ENCODE measurements around the gene ZNF521. TPM values are rescaled to one million over a fixed set of nuclear protein-coding genes. Genes with fewer than 3 reads are reported as not detected.

The ZNF521 gene
- total and polyA plus RNA-seq, 10 of the 15 experiments (the other 5 are each of a cell fraction or from before 2014, with no cell fraction given), result 0.02 to 0.05 (median 0.04) TPM; not detected in 6

DNA sequence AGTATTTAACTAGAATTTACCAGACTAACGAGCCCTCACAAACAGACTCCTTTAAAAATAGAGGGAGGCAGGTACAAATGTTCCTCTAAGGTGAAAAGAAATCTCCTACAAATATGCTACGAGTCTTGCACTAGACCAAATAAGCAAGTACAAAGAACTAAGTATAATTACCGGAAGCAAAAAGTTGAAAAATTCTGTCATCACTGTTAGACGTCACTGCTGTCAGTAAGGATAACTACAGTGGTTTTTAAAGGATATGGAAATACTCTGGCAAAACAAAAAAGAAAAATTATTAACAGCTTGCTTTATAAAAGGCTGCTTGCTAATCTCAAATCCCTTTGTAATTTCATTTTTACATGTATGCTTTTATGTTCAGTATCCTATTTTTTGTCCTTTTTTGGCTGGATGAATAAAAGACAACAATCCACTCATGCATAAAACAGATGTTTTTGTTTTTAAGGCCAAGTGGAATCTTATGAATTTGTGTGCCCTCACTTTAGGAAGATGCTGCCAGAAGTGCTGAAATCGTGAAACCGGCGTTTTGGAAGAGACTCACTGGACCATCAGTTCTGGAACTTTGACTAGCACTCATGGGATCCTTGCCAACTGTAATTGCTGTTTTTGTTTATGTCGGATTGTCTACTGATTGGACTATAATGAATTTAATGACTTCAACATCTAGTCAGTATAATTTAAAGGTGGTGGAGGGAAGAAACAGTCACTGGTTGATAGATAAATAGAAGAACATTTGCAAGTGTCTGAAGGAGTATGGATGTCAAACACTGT, 6.7 kb downstream of the ZNF521 start:
- RAD21 ChIA-PET (ENCODE audit: unreplicated experiment), result no interaction called here
- H3K9ac ChIP-seq (ENCODE audit: control insufficient read depth, insufficient read depth, low read length), result no peak overlapping the region
- no peak for ATAC-seq
- H3K4me1 ChIP-seq (ENCODE audit: control insufficient read depth, insufficient read depth, low read length), result no peaks in the 10 kb centered on the region
- FAIRE-seq, result no peak
- WGBS (ENCODE audit: insufficient coverage, insufficient replicate concordance, low lambda C conversion rate, missing lambda C conversion rate), result 36% methylated on average over 8 of the region's 8 CpGs
- H3K36me3 ChIP-seq (ENCODE audit: control insufficient read depth in 2 of 2, insufficient read depth in 2 of 2, low read length in 1 of 2), result no peaks in the 10 kb centered on the region
- no TSS peak for BruUV-seq (replicated peaks)
- H3K27me3 ChIP-seq (replicated peaks in 1 of 2; ENCODE audit: control insufficient read depth in 2 of 2, insufficient read depth in 2 of 2, low read length in 1 of 2), result peaks cover 3 to 10% of the 10 kb centered on the region in 2 experiments; a peak in 3 of 4 replicates
- H3K9me3 ChIP-seq (replicated peaks; ENCODE audit: control insufficient read depth, insufficient read depth, low read length), result no peaks in the 10 kb centered on the region
- in situ Hi-C loops (cut with MboI), result no loop called here
- TF ChIP-seq SPI1 (IDR thresholded peaks at IDR 0.05; ENCODE audit: borderline replicate concordance, insufficient read depth, low read depth, low read length) (no peak), CEBPB (IDR thresholded peaks at IDR 0.05; ENCODE audit: borderline replicate concordance in 1 of 2, low read depth in 2 of 2, low read length in 2 of 2) (no peak), HDGF (IDR thresholded peaks at IDR 0.05) (no peak), ATF7 (IDR thresholded peaks at IDR 0.05; ENCODE audit: low read depth) (no peak), SMARCA5 (IDR thresholded peaks at IDR 0.05) (no peak), SUZ12 (IDR thresholded peaks at IDR 0.05; ENCODE audit: unreplicated experiment) (no peak), BRCA1 (IDR thresholded peaks at IDR 0.05; ENCODE audit: low read depth, low read length) (no peak), ASH2L (IDR thresholded peaks at IDR 0.05; ENCODE audit: borderline replicate concordance, low read depth) (no peak)
- SMC1A ChIA-PET (ENCODE audit: uncharacterized antibody, unreplicated experiment), result no interaction called here
- H3K4me3 ChIP-seq, result no peak overlapping the region
- H2AFZ ChIP-seq (ENCODE audit: control insufficient read depth, low read depth, low read length), result no peak overlapping the region
- no peak overlapping the region for H3K27ac ChIP-seq (ENCODE audit: control insufficient read depth, insufficient read depth)
- no peak overlapping the region for H3K4me2 ChIP-seq (ENCODE audit: control insufficient read depth, insufficient read depth)
- intact Hi-C loops (cut with micrococcal nuclease; ENCODE audit: unreplicated experiment), result no loop called here
- CTCF ChIA-PET, result interaction anchor here (1.4 kb wide), 1 partner anchor 9 kb away, joined by 5 read pairs; no protein-coding TSS in a partner anchor
- POLR2A ChIA-PET, result no interaction called here
- no peaks in the 10 kb centered on the region for H4K20me1 ChIP-seq (ENCODE audit: control insufficient read depth, insufficient read depth)
- no peak for DNase-seq (ENCODE audit: low read depth, low spot score)
- no peaks in the 10 kb centered on the region for H3K79me2 ChIP-seq (ENCODE audit: control insufficient read depth, insufficient read depth, low read length)
